ENCODE results near the gene C1orf21.

C1orf21 gene

GRCh38 chr1:184506481-184506880, 119.7 kb downstream of the C1orf21 start:
- TF ChIP-seq CTCF (IDR thresholded peaks at IDR 0.05; ENCODE audit: borderline replicate concordance, control extremely low read depth, extremely low read depth, insufficient read depth, missing control alignments): no peak
- in situ Hi-C loops (cut with MboI; ENCODE audit: low sequenced_read_pairs, unreplicated experiment): no loop called here
- no peak for DNase-seq (ENCODE audit: low spot score)

GRCh38 chr1:184507165-184507564, 120.3 kb downstream of the C1orf21 start:
- TF ChIP-seq CTCF (IDR thresholded peaks at IDR 0.05; ENCODE audit: borderline replicate concordance, control extremely low read depth, extremely low read depth, insufficient read depth, missing control alignments): no peak
- DNase-seq (ENCODE audit: low spot score): no peak
- in situ Hi-C loops (cut with MboI; ENCODE audit: low sequenced_read_pairs, unreplicated experiment): no loop called here

- TF ChIP-seq CTCF (IDR thresholded peaks at IDR 0.05; ENCODE audit: borderline replicate concordance, control extremely low read depth, extremely low read depth, insufficient read depth, missing control alignments): no peak
- no peak for DNase-seq (ENCODE audit: low spot score)
- in situ Hi-C loops (cut with MboI; ENCODE audit: low sequenced_read_pairs, unreplicated experiment): no loop called here
Measured at GRCh38 chr1:184507604-184508280, 120.9 kb downstream of the C1orf21 start.

- TF ChIP-seq CTCF (IDR thresholded peaks at IDR 0.05; ENCODE audit: borderline replicate concordance, control extremely low read depth, extremely low read depth, insufficient read depth, missing control alignments): no peak
- in situ Hi-C loops (cut with MboI; ENCODE audit: low sequenced_read_pairs, unreplicated experiment): no loop called here
Measured at GRCh38 chr1:184509105-184509504, 122.3 kb downstream of the C1orf21 start.

GRCh38 chr1:184510110-184510509, 123.3 kb downstream of the C1orf21 start:
- in situ Hi-C loops (cut with MboI; ENCODE audit: low sequenced_read_pairs, unreplicated experiment): no loop called here
- TF ChIP-seq CTCF (IDR thresholded peaks at IDR 0.05; ENCODE audit: borderline replicate concordance, control extremely low read depth, extremely low read depth, insufficient read depth, missing control alignments): no peak
- DNase-seq (ENCODE audit: low spot score): no peak

More at GRCh38 chr1:184509105-184509504, 122.3 kb downstream of the C1orf21 start:
- no peak for DNase-seq (ENCODE audit: low spot score)

- in situ Hi-C loops (cut with MboI; ENCODE audit: low sequenced_read_pairs, unreplicated experiment): no loop called here
- no peak for DNase-seq (ENCODE audit: low spot score)
- no peak for TF ChIP-seq CTCF (IDR thresholded peaks at IDR 0.05; ENCODE audit: borderline replicate concordance, control extremely low read depth, extremely low read depth, insufficient read depth, missing control alignments)
Measured at GRCh38 chr1:184512724-184513123, 125.9 kb downstream of the C1orf21 start.
